Kidney (tissue), 14 donors: ENCODE measurements around the gene ADCYAP1R1. TPM values are rescaled to one million over a fixed set of nuclear protein-coding genes. Genes with fewer than 3 reads are reported as not detected.

Source experiments
- DNase-seq, 5 donors: peaks; one replicate each; pipeline ENCODE4 v3.0.0-alpha.2; 2013 to 2020
- FAIRE-seq: peaks from 2 replicates; lab custom pipeline; 2012; peaks lifted over from hg19 to GRCh38; lab: Jason Lieb, UNC
- H3K27ac ChIP-seq, 2 donors: one replicate each; pipeline ENCODE4 v1.7.0; 2013; ENCODE audit warnings: low read depth in 2 of 2, low read length in 2 of 2, inconsistent platforms in 1 of 2
- H3K27me3 ChIP-seq: one replicate; pipeline ENCODE4 v1.7.1; 2013; ENCODE audit warnings: low read length, inconsistent platforms; ENCODE audit not compliant: control insufficient read depth, insufficient read depth
- H3K36me3 ChIP-seq, 3 donors: one replicate each; pipeline versions ENCODE4 v1.7.0 to v1.7.1; 2013; ENCODE audit warnings: low read length in 3 of 3, control low read depth in 1 of 3, inconsistent platforms in 1 of 3; ENCODE audit not compliant: insufficient read depth in 3 of 3, control insufficient read depth in 2 of 3
- H3K4me1 ChIP-seq, 3 donors: one replicate each; pipeline versions ENCODE4 v1.7.0 to v1.7.1; 2013; ENCODE audit warnings: low read length in 3 of 3, inconsistent platforms in 1 of 3, low read depth in 1 of 3; ENCODE audit not compliant: control insufficient read depth in 2 of 3, insufficient read depth in 2 of 3
- H3K4me3 ChIP-seq, 3 donors: one replicate each; pipeline versions ENCODE4 v1.7.0 to v1.8.1; 2013; ENCODE audit warnings: low read length in 3 of 3, control low read depth in 1 of 3, inconsistent platforms in 1 of 3
- H3K9ac ChIP-seq, 3 donors: one replicate each; pipeline versions ENCODE4 v1.7.0 to v1.7.1; 2013; ENCODE audit warnings: low read length in 3 of 3, control low read depth in 1 of 3, inconsistent platforms in 1 of 3
- H3K9me3 ChIP-seq, 3 donors: one replicate each; pipeline versions ENCODE4 v1.7.0 to v1.7.1; 2013; ENCODE audit warnings: low read length in 3 of 3, control low read depth in 1 of 3, inconsistent platforms in 1 of 3; ENCODE audit not compliant: control insufficient read depth in 2 of 3, insufficient read depth in 1 of 3
- CTCF ChIP-seq: IDR thresholded peaks from 3 replicates; pipeline ENCODE4 v1.5.1; 2012; ENCODE audit warnings: mild to moderate bottlenecking, moderate library complexity, borderline replicate concordance; ENCODE audit not compliant: insufficient read depth; ENCODE audit errors: extremely low read depth
- intact Hi-C: fragments of 100-400 bp; cut with DNase I; formaldehyde crosslinking; loops from one replicate; pipeline ENCODE4 v1.11.1; 2022
- polyA plus RNA-seq: library from polyadenylated mRNA; stranded (reverse); fragments of 350-450 nt; fragmentation: Illumina TruSeq; extraction: RNeasy Lipid Tissue Mini Kit (QIAGEN cat#74804); gene quantifications from one replicate; pipeline ENCODE4 v1.2.3, GENCODE V29; 2014; ENCODE audit warnings: low read depth, low replicate concordance; ENCODE audit not compliant: insufficient read depth
- total RNA-seq: library from RNA; stranded (reverse); fragmentation: NEBNext Ultra II Directional; extraction: Animal tissue kit (Norgen Biotek cat#: 25700); gene quantifications from one replicate; pipeline ENCODE4 v1.2.1, GENCODE V29; 2021
- donor health status: control.
- donor health status: control.
- donor health status: control.
- donor health status: control.
- donor health status: control.
- donor health status: DM: yes; HTN: yes; CAD: no.
- donor health status: Normal renal cell carcinoma (clear cell type).

Gene ADCYAP1R1
- total and polyA plus RNA-seq, 2 donors from 2014 or later, result not detected

- Histone ChIP-seq H3K9me3 (no peaks in the 10 kb centered on the region), H3K4me1 (no peaks in the 10 kb centered on the region), H3K27me3 (no peaks in the 10 kb centered on the region), H3K4me3 (no peak overlapping the region), H3K27ac (no peak overlapping the region), H3K9ac (no peak overlapping the region), H3K36me3 (no peaks in the 10 kb centered on the region)
- intact Hi-C loops, result no loop called here
- no peak for TF ChIP-seq CTCF
- DNase-seq (peak in 1 of 5 donors; percentile 5), FAIRE-seq (no peak)
These were observed 67.1 kb downstream of the ADCYAP1R1 start for GRCh38 chr7:31119249-31119648.

DNA sequence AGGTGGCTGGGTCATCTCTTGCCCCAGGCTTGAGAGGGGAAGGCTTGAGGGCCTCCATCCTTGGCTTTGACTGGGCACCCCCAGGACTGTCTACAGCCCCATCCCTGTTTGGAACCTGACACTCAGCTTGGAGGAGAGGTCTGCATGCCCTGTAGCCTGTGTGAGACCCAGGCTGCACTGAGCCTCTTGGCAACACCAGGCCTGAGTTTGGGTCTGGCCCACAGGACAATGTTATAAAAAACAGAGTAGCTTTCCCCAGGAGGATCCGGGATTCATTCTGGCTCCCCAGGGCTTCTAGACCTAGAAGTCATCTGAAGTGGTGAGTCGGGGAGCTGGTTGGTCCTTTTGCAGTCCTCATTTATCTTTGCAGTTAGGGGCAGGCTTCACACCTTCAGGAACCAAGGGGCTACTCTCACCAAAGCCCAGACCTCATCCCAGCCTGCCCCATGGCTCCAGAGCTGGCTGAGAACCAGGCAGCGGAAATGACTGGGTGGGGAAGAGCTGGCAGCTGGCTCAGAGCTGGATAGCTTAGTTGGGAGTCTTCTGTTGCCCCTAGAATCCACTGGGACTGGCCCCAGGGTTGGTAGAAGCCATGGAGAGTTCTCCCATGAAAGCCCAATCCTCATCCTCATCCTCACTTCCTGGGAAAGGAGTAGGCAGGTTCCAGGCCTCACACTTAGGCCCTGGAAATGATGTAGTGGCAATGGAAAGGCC lies 68.8 kb downstream of the ADCYAP1R1 start:
- FAIRE-seq, result no peak
- no peaks in the 10 kb centered on the region for H3K9me3 ChIP-seq
- H3K9ac ChIP-seq, result no peak overlapping the region
- H3K4me1 ChIP-seq, result no peaks in the 10 kb centered on the region
- H3K27me3 ChIP-seq, result no peaks in the 10 kb centered on the region
- no peak for TF ChIP-seq CTCF
- no peak overlapping the region for H3K27ac ChIP-seq
- intact Hi-C loops, result loop anchor here (5.0 to 10.0 kb wide), 2 partner anchors 139 to 326 kb away; no protein-coding TSS in a partner anchor
- no peak for DNase-seq
- H3K4me3 ChIP-seq, result no peak overlapping the region
- no peaks in the 10 kb centered on the region for H3K36me3 ChIP-seq

DNA sequence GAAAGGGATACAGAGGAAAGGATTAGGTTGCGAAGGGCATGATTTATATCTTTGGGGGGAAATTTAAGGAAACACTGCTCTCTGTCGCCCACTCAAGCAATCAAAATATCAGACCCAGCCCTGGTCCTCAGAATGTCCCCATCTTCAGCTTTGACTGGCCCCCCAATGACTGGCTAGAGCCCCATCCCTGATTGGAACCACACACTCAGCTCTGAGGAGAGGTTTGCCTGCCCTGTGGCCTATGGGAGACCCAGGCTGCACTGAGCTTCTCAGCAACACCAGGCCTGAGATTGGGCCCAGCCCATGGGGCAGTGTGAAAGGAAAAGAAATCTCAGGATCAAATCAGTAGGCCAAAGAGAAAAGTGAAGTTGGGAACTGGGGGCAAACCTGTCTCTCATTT lies 69.5 kb downstream of the ADCYAP1R1 start:
- DNase-seq, result peak in 2 of 5 donors; percentile 24 to 26
- FAIRE-seq, result no peak
- intact Hi-C loops, result loop anchor here (5.0 to 10.0 kb wide), 2 partner anchors 139 to 327 kb away; no protein-coding TSS in a partner anchor
- Histone ChIP-seq H3K9me3 (no peaks in the 10 kb centered on the region), H3K4me3 (no peak overlapping the region), H3K27ac (no peak overlapping the region), H3K36me3 (no peaks in the 10 kb centered on the region), H3K4me1 (no peaks in the 10 kb centered on the region), H3K9ac (no peak overlapping the region), H3K27me3 (no peaks in the 10 kb centered on the region)
- no peak for TF ChIP-seq CTCF
